H1 (cell line): ENCODE data around the gene CCDC89. TPM values are rescaled to one million over a fixed set of nuclear protein-coding genes. Genes with fewer than 3 reads are reported as not detected.

Experiments
- CTCF ChIA-PET: fragments of 300-600 bp; sonication (Branson Sonifier 250); formaldehyde crosslinking; loops from one replicate; lab custom pipeline; 2021; ENCODE audit not compliant: partially characterized antibody; lab: Charles Lee
- POLR2A ChIA-PET: fragments of 300-600 bp; sonication (Branson Sonifier 250); formaldehyde crosslinking; loops from one replicate; lab custom pipeline; 2021; ENCODE audit warnings: inconsistent platforms; ENCODE audit not compliant: partially characterized antibody; lab: Charles Lee
- DNase-seq, 2 experiments: peaks; one replicate each; pipeline versions ENCODE4 v3.0.0 to v3.0.0-alpha.2; 2010 to 2022; ENCODE audit warnings: low spot score in 2 of 2, low read depth in 1 of 2, mixed read lengths in 1 of 2
- FAIRE-seq: peaks from 2 replicates; lab custom pipeline; 2011; peaks lifted over from hg19 to GRCh38; lab: Jason Lieb, UNC
- H2AFZ ChIP-seq: 2 replicates; pipeline ENCODE4 v1.8.1; 2012; ENCODE audit warnings: low read length, inconsistent platforms
- H2AK5ac ChIP-seq: 2 replicates; pipeline ENCODE4 v1.6.1; 2013; ENCODE audit warnings: low read depth, low read length
- H2BK120ac ChIP-seq: replicated peaks from 2 replicates; pipeline ENCODE3; 2013; ENCODE audit warnings: low read depth, low read length, inconsistent platforms
- H2BK12ac ChIP-seq: 2 replicates; pipeline ENCODE4 v1.6.1; 2013; ENCODE audit warnings: low read depth, low read length
- H2BK15ac ChIP-seq: 2 replicates; pipeline ENCODE4 v1.6.1; 2013; ENCODE audit warnings: low read length
- H2BK20ac ChIP-seq: 2 replicates; pipeline ENCODE4 v1.6.1; 2013; ENCODE audit warnings: low read length
- H2BK5ac ChIP-seq: 2 replicates; pipeline ENCODE4 v1.6.1; 2013; ENCODE audit warnings: low read depth, low read length
- H3K14ac ChIP-seq: 2 replicates; pipeline ENCODE4 v1.6.1; 2013; ENCODE audit warnings: inconsistent platforms; ENCODE audit not compliant: insufficient read length
- H3K18ac ChIP-seq: 2 replicates; pipeline ENCODE4 v1.6.1; 2013; ENCODE audit warnings: low read length; ENCODE audit errors: extremely low read depth
- H3K23ac ChIP-seq: 2 replicates; pipeline ENCODE4 v1.6.1; 2013; ENCODE audit warnings: inconsistent platforms; ENCODE audit not compliant: insufficient read length
- H3K23me2 ChIP-seq: 2 replicates; pipeline ENCODE4 v1.6.1; 2013; ENCODE audit warnings: low read depth, low read length
- H3K27ac ChIP-seq: 2 replicates; pipeline ENCODE4 v1.6.1; 2011; ENCODE audit warnings: low read depth, low read length, inconsistent platforms
- H3K27me3 ChIP-seq, 4 experiments: replicated peaks in 1 of 4; 1 replicate in 1 of 4; 2 replicates in 3 of 4; pipeline versions ENCODE4 v1.6.1 to v1.8.1; 2011 to 2013; ENCODE audit warnings: low read length in 3 of 4, mild to moderate bottlenecking in 3 of 4, inconsistent platforms in 2 of 4, mixed read lengths in 2 of 4, moderate library complexity in 1 of 4; ENCODE audit not compliant: control insufficient read depth in 3 of 4, insufficient read depth in 3 of 4; ENCODE audit errors: extremely low read depth in 1 of 4
- H3K36me3 ChIP-seq, 4 experiments: 2 replicates each; pipeline versions ENCODE4 v1.6.1 to v1.8.1; 2011 to 2013; ENCODE audit warnings: mild to moderate bottlenecking in 4 of 4, low read length in 3 of 4, moderate library complexity in 2 of 4, control low read depth in 1 of 4, inconsistent platforms in 1 of 4; ENCODE audit not compliant: insufficient read depth in 4 of 4, control insufficient read depth in 2 of 4
- H3K4ac ChIP-seq: replicated peaks from 2 replicates; pipeline ENCODE3; 2013; ENCODE audit warnings: low read length, low read depth, mixed read lengths, inconsistent platforms; ENCODE audit not compliant: insufficient read length
- H3K4me1 ChIP-seq, 4 experiments: replicated peaks in 1 of 4; 1 replicate in 1 of 4; 2 replicates in 3 of 4; pipeline versions ENCODE4 v1.6.1 to v1.8.1; 2011 to 2013; ENCODE audit warnings: low read length in 3 of 4, inconsistent platforms in 2 of 4, mixed read lengths in 1 of 4; ENCODE audit not compliant: insufficient read depth in 4 of 4, control insufficient read depth in 3 of 4
- H3K4me2 ChIP-seq, 2 experiments: 2 replicates each; pipeline versions ENCODE4 v1.6.1 to v1.8.1; 2011 to 2013; ENCODE audit warnings: low read depth in 2 of 2, low read length in 2 of 2, control low read depth in 1 of 2, inconsistent platforms in 1 of 2, mild to moderate bottlenecking in 1 of 2; ENCODE audit not compliant: insufficient read depth in 1 of 2
- H3K4me3 ChIP-seq, 4 experiments: fragments of 200-600, 300-600 bp in 1 of 4; sonication (generic), shearing (Covaris generic), sonication (Bioruptor Twin) in 1 of 4; 2 replicates each; pipeline versions ENCODE4 v1.5.1 to v1.8.1; 2011 to 2016; ENCODE audit warnings: low read length in 4 of 4, low read depth in 3 of 4, control low read depth in 2 of 4, inconsistent platforms in 2 of 4, mild to moderate bottlenecking in 2 of 4, mixed read lengths in 1 of 4, moderate library complexity in 1 of 4; ENCODE audit not compliant: insufficient read depth in 2 of 4; ENCODE audit errors: extremely low read depth in 1 of 4
- H3K56ac ChIP-seq: replicated peaks from 2 replicates; pipeline ENCODE3; 2013; ENCODE audit warnings: low read depth, mild to moderate bottlenecking, mixed read lengths, low read length, inconsistent platforms; ENCODE audit not compliant: insufficient read length
- H3K79me1 ChIP-seq: 2 replicates; pipeline ENCODE4 v1.6.1; 2013; ENCODE audit warnings: low read depth, low read length, control low read depth
- H3K79me2 ChIP-seq, 2 experiments: 2 replicates each; pipeline versions ENCODE4 v1.6.1 to v1.8.1; 2012 to 2013; ENCODE audit warnings: low read length in 2 of 2, mild to moderate bottlenecking in 2 of 2, inconsistent platforms in 1 of 2; ENCODE audit not compliant: insufficient read depth in 2 of 2, control insufficient read depth in 1 of 2
- H3K9ac ChIP-seq, 4 experiments: replicated peaks in 1 of 4; 1 replicate in 1 of 4; 2 replicates in 3 of 4; pipeline versions ENCODE4 v1.6.1 to v1.8.1; 2011 to 2013; ENCODE audit warnings: low read depth in 3 of 4, low read length in 3 of 4, control low read depth in 2 of 4, mild to moderate bottlenecking in 2 of 4, moderate library complexity in 2 of 4, inconsistent platforms in 1 of 4; ENCODE audit errors: extremely low read depth in 1 of 4
- H3K9me3 ChIP-seq, 2 experiments: 2 replicates each; pipeline versions ENCODE4 v1.6.1 to v1.8.1; 2012 to 2013; ENCODE audit warnings: mild to moderate bottlenecking in 2 of 2, moderate library complexity in 2 of 2, control low read depth in 1 of 2, inconsistent platforms in 1 of 2, low read depth in 1 of 2, low read length in 1 of 2, mixed read lengths in 1 of 2; ENCODE audit not compliant: insufficient read depth in 2 of 2
- H4K20me1 ChIP-seq, 2 experiments: replicated peaks in 1 of 2; 2 replicates each; pipeline versions ENCODE3 to v1.8.1; 2011 to 2013; ENCODE audit warnings: inconsistent platforms in 2 of 2, low read length in 2 of 2, mild to moderate bottlenecking in 1 of 2; ENCODE audit not compliant: insufficient read depth in 2 of 2, control insufficient read depth in 1 of 2
- H4K5ac ChIP-seq: 2 replicates; pipeline ENCODE4 v1.6.1; 2013; ENCODE audit warnings: low read length, low read depth, mixed read lengths, inconsistent platforms; ENCODE audit not compliant: insufficient read length
- H4K8ac ChIP-seq: 2 replicates; pipeline ENCODE4 v1.8.0; 2013; ENCODE audit warnings: mild to moderate bottlenecking, moderate library complexity, low read length, inconsistent platforms; ENCODE audit not compliant: insufficient read depth; ENCODE audit errors: extremely low read depth
- H4K91ac ChIP-seq: replicated peaks from 2 replicates; pipeline ENCODE3; 2013; ENCODE audit warnings: low read length, mixed read lengths, inconsistent platforms; ENCODE audit not compliant: insufficient read length
- FOSL1 ChIP-seq: IDR thresholded peaks from 2 replicates; pipeline ENCODE4 v1.6.1; 2011; ENCODE audit warnings: mild to moderate bottlenecking, low read depth, low read length, moderate library complexity; ENCODE audit not compliant: insufficient read depth
- WGBS, 2 experiments: shearing (Covaris generic) in 1 of 2; methylation state at CpG; one replicate each; pipeline versions ENCODE4 v1.1.6 to v1.1.7; 2013 to 2015; ENCODE audit warnings: low lambda C conversion rate in 2 of 2, mixed read lengths in 2 of 2, inconsistent platforms in 1 of 2, low coverage in 1 of 2, missing lambda C conversion rate in 1 of 2; ENCODE audit not compliant: insufficient replicate concordance in 2 of 2, insufficient coverage in 1 of 2, insufficient read length in 1 of 2; ENCODE audit errors: extremely low coverage in 1 of 2, missing lambda C conversion rate in 1 of 2; 5-methylcytosine and 5-hydroxymethylcytosine counted together
- polyA plus RNA-seq, 7 experiments: library from polyadenylated mRNA; depleted of rRNA in 3 of 7; stranded (reverse) in 5 of 7; unstranded in 2 of 7; fragments of >200 nt in 5 of 7; fragments of 200-250 nt in 2 of 7; gene quantifications; 1 replicate in 5 of 7; 2 replicates in 1 of 7; 4 replicates in 1 of 7; pipeline versions ENCODE4 v1.2.1 to v1.2.3, GENCODE V29; 2011 to 2013; ENCODE audit warnings: missing spikeins in 2 of 7, mixed read lengths in 2 of 7
- total RNA-seq: library from RNA; stranded (reverse); fragmentation: NEBNext Ultra II Directional; extraction: Animal tissue kit (Norgen Biotek cat#: 25700); gene quantifications from 2 replicates; pipeline ENCODE4 v1.2.1, GENCODE V29; 2021

The CCDC89 gene
- total and polyA plus RNA-seq, 2 of the 8 experiments (the other 6 are each of a cell fraction or from before 2014, with no cell fraction given), result not detected

DNA sequence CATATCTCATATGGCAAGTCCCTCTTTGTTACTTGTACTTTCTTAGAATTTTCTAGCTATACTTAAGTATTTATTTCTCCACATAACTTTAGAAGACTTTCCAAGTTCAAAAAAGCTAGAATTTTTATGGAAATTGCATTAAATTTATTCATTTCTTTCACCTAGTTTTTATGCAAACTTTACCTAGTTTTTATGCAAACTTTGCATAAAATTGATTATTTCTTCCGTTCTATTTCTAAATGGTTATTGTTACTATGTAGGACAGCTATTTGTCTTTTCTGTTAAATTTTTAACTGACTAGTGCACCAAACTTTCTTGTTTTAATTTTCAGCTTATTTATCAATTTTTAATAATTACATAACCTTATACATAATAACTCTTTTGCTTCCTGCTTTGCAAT, 17.8 kb downstream of the CCDC89 start:
- no peak overlapping the region for H2AK5ac ChIP-seq
- TF ChIP-seq FOSL1, result no peak
- TF ChIP-seq, all 59 proteins: peak for 0
- no peak overlapping the region for H2BK12ac ChIP-seq
- DNase-seq, result no peak
- no peak for FAIRE-seq
- no peak overlapping the region for H3K4me3 ChIP-seq
- H4K20me1 ChIP-seq, result peaks cover 7 to 8% of the 10 kb centered on the region in 2 experiments
- H3K27me3 ChIP-seq, result peaks cover 0 to 6% (median 2%) of the 10 kb centered on the region in 4 experiments; a peak in 3 of 7 replicates
- H3K14ac ChIP-seq, result no peak overlapping the region
- H3K79me1 ChIP-seq, result no peaks in the 10 kb centered on the region
- ChIA-PET CTCF (interaction anchor here (0.6 to 1.1 kb wide), 3 partner anchors 10 to 48 kb away, joined by 3 read pairs; no protein-coding TSS in a partner anchor), POLR2A (interaction anchor here (0.8 to 1.0 kb wide), 2 partner anchors 13 to 51 kb away, joined by 3 to 5 read pairs; no protein-coding TSS in a partner anchor)
- peaks cover 9 to 17% of the 10 kb centered on the region in 2 experiments for H3K79me2 ChIP-seq
- H2BK20ac ChIP-seq, result no peak overlapping the region
- no peak overlapping the region for H4K5ac ChIP-seq
- WGBS, 2 experiments, result 100% methylated on average over 1 of the region's 1 CpG; no CpG with 5 or more reads in 1 of the 2 experiments
- no peak overlapping the region for H4K91ac ChIP-seq
- no peaks in the 10 kb centered on the region; a peak in 1 of 8 replicates for H3K36me3 ChIP-seq
- no peak overlapping the region for H2BK15ac ChIP-seq
- no peak overlapping the region for H3K4ac ChIP-seq
- H3K23ac ChIP-seq, result no peak overlapping the region
- no peak overlapping the region for H2AFZ ChIP-seq
- H3K9me3 ChIP-seq, result peaks cover 7 to 8% of the 10 kb centered on the region in 2 experiments; a peak in 2 of 4 replicates
- no peak overlapping the region for H3K18ac ChIP-seq
- H3K56ac ChIP-seq, result no peak overlapping the region
- no peak overlapping the region for H3K4me2 ChIP-seq
- H4K8ac ChIP-seq, result no peak overlapping the region
- H3K23me2 ChIP-seq, result peaks cover under 1% of the 10 kb centered on the region; the same call in 1 of the 2 replicates
- H2BK5ac ChIP-seq, result no peak overlapping the region
- no peak overlapping the region for H3K27ac ChIP-seq
- no peak overlapping the region for H3K9ac ChIP-seq
- no peak overlapping the region for H2BK120ac ChIP-seq
- H3K4me1 ChIP-seq, result peaks cover 0 to 2% (median 0%) of the 10 kb centered on the region in 4 experiments; a peak in 2 of 7 replicates
